Measurements from ENCODE around the gene RUNX2.

The RUNX2 gene

GRCh38 chr6:45483501-45483900 lies 155.4 kb downstream of the RUNX2 start:
- DNase-seq (ENCODE audit: low read depth, low spot score), result no peak

GRCh38 chr6:45486736-45487135 lies 158.6 kb downstream of the RUNX2 start:
- DNase-seq (ENCODE audit: low read depth, low spot score), result no peak

GRCh38 chr6:45487645-45488044 lies 159.5 kb downstream of the RUNX2 start:
- DNase-seq (ENCODE audit: low read depth, low spot score), result no peak

DNA sequence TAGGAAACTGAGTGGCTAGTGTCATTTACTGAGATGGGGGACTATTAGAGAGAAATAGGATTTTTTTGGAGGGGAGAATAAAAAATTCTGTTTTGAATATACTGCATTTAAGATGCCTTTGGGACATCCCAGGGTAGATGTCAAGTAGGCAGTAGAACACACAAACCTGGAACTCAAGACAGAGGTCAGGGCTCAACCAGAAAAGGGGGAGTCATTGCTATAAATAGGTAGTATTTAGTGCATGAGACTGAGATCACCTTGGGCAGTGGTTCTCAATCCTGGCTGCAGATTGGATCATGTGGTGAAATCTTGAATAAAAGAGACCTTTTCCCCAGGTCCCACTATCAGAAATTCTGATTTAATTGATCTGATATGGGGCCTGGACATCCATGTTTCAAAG lies 160.1 kb downstream of the RUNX2 start:
- no peak for DNase-seq (ENCODE audit: low read depth, low spot score)

- DNase-seq (ENCODE audit: low read depth, low spot score), result no peak
These were observed 160.8 kb downstream of the RUNX2 start for GRCh38 chr6:45488889-45489288.

DNA sequence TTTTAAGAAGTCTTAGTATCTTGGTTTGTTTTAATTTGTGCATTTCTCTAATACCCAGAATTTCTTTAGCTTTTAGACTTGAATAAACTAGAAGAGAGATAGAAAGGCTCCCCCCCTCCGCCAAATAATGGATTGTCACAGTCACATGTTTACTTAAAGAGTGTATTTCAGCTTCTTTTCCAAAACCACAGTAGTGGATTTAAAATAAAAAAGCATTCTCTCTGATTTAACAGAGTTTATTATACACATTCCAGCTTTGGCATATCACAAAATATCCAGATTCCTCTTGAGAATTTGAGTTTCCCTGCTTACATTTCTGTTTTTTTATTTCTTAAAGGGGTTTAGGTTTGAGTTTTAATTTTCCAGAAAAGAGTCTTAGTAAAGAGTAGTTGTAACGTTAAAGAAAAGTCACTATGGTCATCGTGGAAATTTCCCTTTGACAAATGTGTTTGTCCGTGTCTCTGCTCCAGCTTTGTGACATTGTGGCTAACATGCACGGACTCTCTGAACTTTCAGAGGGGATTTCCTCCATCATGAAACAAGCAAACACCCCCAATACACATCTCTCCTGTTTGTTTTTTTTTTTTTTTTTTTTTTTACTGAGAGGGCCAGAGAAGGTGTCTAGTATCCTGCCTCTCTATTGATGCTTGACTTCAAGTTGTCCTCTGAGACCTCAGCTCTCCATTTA lies 163.1 kb downstream of the RUNX2 start:
- DNase-seq (ENCODE audit: low read depth, low spot score), result no peak

DNA sequence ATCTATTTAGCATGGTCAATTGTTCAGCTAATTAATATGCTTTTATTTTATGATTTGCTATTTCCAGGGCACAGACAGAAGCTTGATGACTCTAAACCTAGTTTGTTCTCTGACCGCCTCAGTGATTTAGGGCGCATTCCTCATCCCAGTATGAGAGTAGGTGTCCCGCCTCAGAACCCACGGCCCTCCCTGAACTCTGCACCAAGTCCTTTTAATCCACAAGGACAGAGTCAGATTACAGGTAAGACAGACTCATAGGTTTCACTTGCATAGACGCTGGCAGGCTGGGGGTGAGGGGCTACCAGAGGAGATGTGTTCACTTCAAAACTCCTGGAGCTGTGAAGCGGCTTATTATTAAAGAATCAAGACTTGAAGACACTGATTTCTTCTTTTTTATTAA lies 163.7 kb downstream of the RUNX2 start:
- no peak for DNase-seq (ENCODE audit: low read depth, low spot score)

- DNase-seq (ENCODE audit: low read depth, low spot score), result no peak
These were observed 165.6 kb downstream of the RUNX2 start for GRCh38 chr6:45493761-45494160.

- DNase-seq (ENCODE audit: low read depth, low spot score), result no peak
These were observed 166.4 kb downstream of the RUNX2 start for GRCh38 chr6:45494416-45495135.

GRCh38 chr6:45495429-45496084 lies 167.4 kb downstream of the RUNX2 start:
- DNase-seq (ENCODE audit: low read depth, low spot score), result no peak

- no peak for DNase-seq (ENCODE audit: low read depth, low spot score)
These were observed 167.9 kb downstream of the RUNX2 start for GRCh38 chr6:45496085-45496433.

- DNase-seq (ENCODE audit: low read depth, low spot score), result no peak
These were observed 170.5 kb downstream of the RUNX2 start for GRCh38 chr6:45498591-45498990.

- no peak for DNase-seq (ENCODE audit: low read depth, low spot score)
These were observed 173.0 kb downstream of the RUNX2 start for GRCh38 chr6:45500924-45501816.

GRCh38 chr6:45502456-45502855 lies 174.3 kb downstream of the RUNX2 start:
- DNase-seq (ENCODE audit: low read depth, low spot score), result no peak

GRCh38 chr6:45504947-45505346 lies 176.8 kb downstream of the RUNX2 start:
- peak; percentile 47 for DNase-seq (ENCODE audit: low read depth, low spot score)

- DNase-seq (ENCODE audit: low read depth, low spot score), result no peak
These were observed 177.3 kb downstream of the RUNX2 start for GRCh38 chr6:45505470-45505869.

- no peak for DNase-seq (ENCODE audit: low read depth, low spot score)
These were observed 179.1 kb downstream of the RUNX2 start for GRCh38 chr6:45507186-45507585.

DNA sequence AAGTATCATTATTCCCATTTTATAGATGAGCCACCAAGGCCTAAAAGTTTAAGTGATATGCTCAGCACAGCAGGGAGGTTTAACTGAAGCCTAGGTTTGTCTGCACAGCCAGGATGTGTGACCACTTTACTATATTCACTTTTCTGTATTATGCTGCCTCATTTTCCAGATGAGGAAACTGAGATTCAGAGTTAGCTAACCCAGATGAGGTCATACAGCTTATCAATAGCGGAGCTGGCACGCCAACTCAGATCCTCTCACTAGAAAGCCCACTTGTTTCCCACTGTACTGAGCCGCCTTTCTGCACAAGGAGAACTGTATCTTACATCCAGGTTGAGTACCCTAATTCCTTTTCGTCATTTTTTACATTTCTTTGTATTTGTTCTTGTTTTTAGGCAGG lies 181.3 kb downstream of the RUNX2 start:
- DNase-seq (ENCODE audit: low read depth, low spot score), result no peak

GRCh38 chr6:45512717-45513116 lies 184.6 kb downstream of the RUNX2 start:
- DNase-seq (ENCODE audit: low read depth, low spot score), result no peak

DNA sequence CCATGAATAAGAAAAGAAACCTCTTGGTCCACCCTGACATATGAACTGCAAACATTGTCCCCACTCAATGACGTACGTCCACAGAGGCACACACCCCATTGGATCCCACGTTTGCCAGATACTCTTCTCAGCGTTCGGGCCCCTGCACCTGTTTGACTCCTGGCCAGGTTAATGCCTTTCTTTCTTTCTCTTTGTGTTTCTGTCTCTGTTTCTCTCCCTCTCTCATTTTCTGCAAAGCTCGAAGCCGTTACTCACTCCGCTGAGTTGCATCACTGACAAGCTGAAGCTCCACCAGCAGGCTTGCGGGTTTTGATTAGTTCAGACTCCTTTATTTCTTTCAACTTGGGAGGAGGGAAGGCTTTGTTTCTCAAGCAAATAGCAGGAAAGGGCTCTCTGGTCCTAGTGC lies 185.1 kb downstream of the RUNX2 start:
- DNase-seq (ENCODE audit: low read depth, low spot score), result no peak

GRCh38 chr6:45513843-45514242 lies 185.7 kb downstream of the RUNX2 start:
- no peak for DNase-seq (ENCODE audit: low read depth, low spot score)
